ENCODE data around the gene TCF23. TPM values are rescaled to one million over a fixed set of nuclear protein-coding genes. Genes with fewer than 3 reads are reported as not detected.
"Not testable (repeated sequence)": the region's sequence is repeated elsewhere in the genome, so short reads cannot be mapped to it uniquely, and the experiment has no call there.

The TCF23 gene
- total RNA-seq, 2 donors from 2014 or later: 0.07 TPM; not detected in 1

GRCh38 chr2:27194538-27195354 lies 45.9 kb downstream of the TCF23 start:
- H3K36me3 Mint-ChIP-seq: no peaks in the 10 kb centered on the region
- no peaks in the 10 kb centered on the region for H3K9me3 Mint-ChIP-seq
- ATAC-seq (no peak), DNase-seq (ENCODE audit: low spot score in 2 of 2) (no peak)
- H3K27ac Mint-ChIP-seq: no peak overlapping the region

- not testable (repeated sequence) for ATAC-seq; H3K36me3 Mint-ChIP-seq; DNase-seq (ENCODE audit: low spot score in 2 of 2); H3K27ac Mint-ChIP-seq; H3K9me3 Mint-ChIP-seq
Measured at GRCh38 chr2:27195799-27196198, 47.0 kb downstream of the TCF23 start.

- H3K36me3 Mint-ChIP-seq; DNase-seq (ENCODE audit: low spot score in 2 of 2); ATAC-seq; H3K9me3 Mint-ChIP-seq: not testable (repeated sequence)
- peak overlapping the region in 1 of 2 donors; percentile 61 for H3K27ac Mint-ChIP-seq
Measured at GRCh38 chr2:27198068-27198467, 49.3 kb downstream of the TCF23 start.

- DNase-seq (ENCODE audit: low spot score in 2 of 2) (no peak), ATAC-seq (no peak)
- peak overlapping the region; percentile 33 to 86 for H3K27ac Mint-ChIP-seq
- no peaks in the 10 kb centered on the region for H3K36me3 Mint-ChIP-seq
- H3K9me3 Mint-ChIP-seq: no peaks in the 10 kb centered on the region
Measured at GRCh38 chr2:27198627-27199026, 49.8 kb downstream of the TCF23 start.

GRCh38 chr2:27199241-27199640 lies 50.4 kb downstream of the TCF23 start:
- Mint-ChIP-seq H3K36me3 (no peaks in the 10 kb centered on the region), H3K9me3 (no peaks in the 10 kb centered on the region), H3K27ac (peak overlapping the region; percentile 33 to 86)
- no peak for DNase-seq (ENCODE audit: low spot score in 2 of 2)
- ATAC-seq: no peak

- DNase-seq (ENCODE audit: low spot score in 2 of 2) (no peak), ATAC-seq (no peak)
- no peaks in the 10 kb centered on the region for H3K9me3 Mint-ChIP-seq
- no peaks in the 10 kb centered on the region for H3K36me3 Mint-ChIP-seq
- no peak overlapping the region for H3K27ac Mint-ChIP-seq
Measured at GRCh38 chr2:27201675-27202074, 52.9 kb downstream of the TCF23 start.

- ATAC-seq (no peak), DNase-seq (ENCODE audit: low spot score in 2 of 2) (no peak)
- Mint-ChIP-seq H3K9me3 (no peaks in the 10 kb centered on the region), H3K27ac (peak overlapping the region in 1 of 2 donors; percentile 66), H3K36me3 (peaks cover 0 to 6% of the 10 kb centered on the region in 2 donors)
Measured at GRCh38 chr2:27202854-27203253, 54.0 kb downstream of the TCF23 start.

GRCh38 chr2:27203741-27204140 lies 54.9 kb downstream of the TCF23 start:
- peaks cover 0 to 6% of the 10 kb centered on the region in 2 donors for H3K36me3 Mint-ChIP-seq
- H3K9me3 Mint-ChIP-seq: no peaks in the 10 kb centered on the region
- no peak for ATAC-seq
- DNase-seq (ENCODE audit: low spot score in 2 of 2): no peak
- peak overlapping the region in 1 of 2 donors; percentile 66 for H3K27ac Mint-ChIP-seq

GRCh38 chr2:27204566-27204965 lies 55.8 kb downstream of the TCF23 start:
- peak overlapping the region in 1 of 2 donors; percentile 77 for H3K27ac Mint-ChIP-seq
- no peak for DNase-seq (ENCODE audit: low spot score in 2 of 2)
- ATAC-seq: no peak
- H3K9me3 Mint-ChIP-seq: no peaks in the 10 kb centered on the region
- peaks cover 0 to 6% of the 10 kb centered on the region in 2 donors for H3K36me3 Mint-ChIP-seq

- H3K9me3 Mint-ChIP-seq: no peaks in the 10 kb centered on the region
- H3K27ac Mint-ChIP-seq: peak overlapping the region; percentile 5 to 58
- peaks cover 0 to 6% of the 10 kb centered on the region in 2 donors for H3K36me3 Mint-ChIP-seq
- no peak for DNase-seq (ENCODE audit: low spot score in 2 of 2)
- no peak for ATAC-seq
Measured at GRCh38 chr2:27205206-27205605, 56.4 kb downstream of the TCF23 start.

GRCh38 chr2:27206346-27206745 lies 57.5 kb downstream of the TCF23 start:
- peak overlapping the region in 1 of 2 donors; percentile 39 for H3K27ac Mint-ChIP-seq
- ATAC-seq: no peak
- DNase-seq (ENCODE audit: low spot score in 2 of 2): no peak
- H3K36me3 Mint-ChIP-seq: peaks cover 0 to 6% of the 10 kb centered on the region in 2 donors
- H3K9me3 Mint-ChIP-seq: no peaks in the 10 kb centered on the region

Other genes with a start within 250 kb of the TCF23 start
- 1 to 10 TPM; 4.0 to 4.2 TPM for gene MAPRE3, start 178.4 kb upstream of the TCF23 start, total RNA-seq
- 10 to 100 TPM; 54.3 to 68.0 TPM for gene TMEM214, start 116.0 kb upstream of the TCF23 start, total RNA-seq
- 10 to 100 TPM; 14.1 to 21.6 TPM for gene AGBL5, start 97.3 kb upstream of the TCF23 start, total RNA-seq
- gene OST4, start 77.3 kb upstream of the TCF23 start, total RNA-seq: 100 to 1,000 TPM; 263 to 344 TPM
- under 1 TPM; 0.52 to 0.78 TPM for gene EMILIN1, start 70.4 kb upstream of the TCF23 start, total RNA-seq
- gene KHK, start 62.2 kb upstream of the TCF23 start, total RNA-seq: 10 to 100 TPM; 10.6 to 16.3 TPM
- 10 to 100 TPM in 1 of 2 donors, under 1 TPM in 1; 0.50 to 15.8 TPM for gene CGREF1, start 29.9 kb upstream of the TCF23 start, total RNA-seq
- under 1 TPM; 0.43 to 0.56 TPM for gene ABHD1, start 25.2 kb upstream of the TCF23 start, total RNA-seq
- 10 to 100 TPM; 49.8 to 52.9 TPM for gene PREB, start 14.4 kb upstream of the TCF23 start, total RNA-seq
- gene PRR30, start 9.6 kb upstream of the TCF23 start, total RNA-seq: not detected
- gene ATRAID, start 63.0 kb downstream of the TCF23 start, total RNA-seq: 10 to 100 TPM; 58.8 to 59.1 TPM
- gene SLC5A6, start 63.3 kb downstream of the TCF23 start, total RNA-seq: 10 to 100 TPM; 40.7 to 42.0 TPM
- 10 to 100 TPM; 85.2 to 86.3 TPM for gene CAD, start 68.4 kb downstream of the TCF23 start, total RNA-seq
- under 1 TPM; 0.68 to 0.88 TPM for gene SLC30A3, start 114.0 kb downstream of the TCF23 start, total RNA-seq
- gene DNAJC5G, start 126.4 kb downstream of the TCF23 start, total RNA-seq: not detected
- not detected for gene TRIM54, start 133.4 kb downstream of the TCF23 start, total RNA-seq
- 1 to 10 TPM; 1.6 to 3.6 TPM for gene UCN, start 159.4 kb downstream of the TCF23 start, total RNA-seq
- gene MPV17, start 174.1 kb downstream of the TCF23 start, total RNA-seq: 100 to 1,000 TPM in 1 of 2 donors, 10 to 100 TPM in 1; 90.1 to 111 TPM
- 10 to 100 TPM; 62.1 to 76.0 TPM for gene GTF3C2, start 207.8 kb downstream of the TCF23 start, total RNA-seq
- gene EIF2B4, start 221.3 kb downstream of the TCF23 start, total RNA-seq: 10 to 100 TPM; 34.2 to 51.1 TPM
- gene SNX17, start 221.6 kb downstream of the TCF23 start, total RNA-seq: 10 to 100 TPM; 56.4 to 82.1 TPM
- gene ZNF513, start 231.7 kb downstream of the TCF23 start, total RNA-seq: 10 to 100 TPM; 10.7 to 12.4 TPM